Aorta (tissue), 5 donors: Measurements from ENCODE around the gene CD320. TPM values are rescaled to one million over a fixed set of nuclear protein-coding genes. Genes with fewer than 3 reads are reported as not detected.
"Not testable (repeated sequence)": the region's sequence is repeated elsewhere in the genome, so short reads cannot be mapped to it uniquely, and the experiment has no call there.

Experiments
- ATAC-seq: fragments of 200-7000 bp; cut with Tn5 transposase; one replicate; pipeline ENCODE4 v1.9.1; 2022; ENCODE audit warnings: moderate library complexity; ENCODE audit not compliant: low FRiP score
- DNase-seq, 2 donors: peaks; one replicate each; pipeline ENCODE4 v3.0.0-alpha.2; 2020
- H3K27ac ChIP-seq, 2 donors: one replicate each; pipeline ENCODE4 v1.5.1; 2013; ENCODE audit warnings: low read length in 2 of 2, mild to moderate bottlenecking in 2 of 2, moderate library complexity in 2 of 2, control low read depth in 1 of 2, inconsistent platforms in 1 of 2, low read depth in 1 of 2
- H3K27me3 ChIP-seq, 2 donors: one replicate each; pipeline ENCODE4 v1.6.1; 2013; ENCODE audit warnings: control low read depth in 1 of 2, low read length in 1 of 2, mild to moderate bottlenecking in 1 of 2, moderate library complexity in 1 of 2; ENCODE audit not compliant: insufficient read depth in 2 of 2, control insufficient read depth in 1 of 2
- H3K36me3 ChIP-seq, 2 donors: one replicate each; pipeline ENCODE4 v1.6.1; 2013; ENCODE audit warnings: control low read depth in 1 of 2, low read length in 1 of 2, mild to moderate bottlenecking in 1 of 2; ENCODE audit not compliant: insufficient read depth in 2 of 2, control insufficient read depth in 1 of 2
- H3K4me1 ChIP-seq, 2 donors: one replicate each; pipeline ENCODE4 v1.6.1; 2013; ENCODE audit warnings: low read length in 2 of 2, control low read depth in 1 of 2, mild to moderate bottlenecking in 1 of 2, moderate library complexity in 1 of 2; ENCODE audit not compliant: insufficient read depth in 2 of 2, control insufficient read depth in 1 of 2
- H3K4me3 ChIP-seq, 2 donors: one replicate each; pipeline ENCODE4 v1.5.1; 2013; ENCODE audit warnings: low read length in 2 of 2, control low read depth in 1 of 2, mild to moderate bottlenecking in 1 of 2
- H3K9me3 ChIP-seq: one replicate; pipeline ENCODE4 v1.6.1; 2013; ENCODE audit warnings: mild to moderate bottlenecking, low read length; ENCODE audit not compliant: control insufficient read depth
- WGBS, 2 donors: extraction: QIAGEN DNeasy Blood & Tissue Kit; methylation state at CpG; one replicate each; pipeline ENCODE4 v1.1.7; 2013; 5-methylcytosine and 5-hydroxymethylcytosine counted together
- intact Hi-C, 2 donors: fragments of 100-400 bp; cut with DNase I; formaldehyde crosslinking; loops; one replicate each; pipeline versions ENCODE4 v1.14.2 to v1.15.0; 2022
- polyA plus RNA-seq, 2 donors: library from polyadenylated mRNA; stranded (reverse); fragments of 200-250 nt; gene quantifications; one replicate each; pipeline ENCODE4 v1.2.3, GENCODE V29; 2013
- total RNA-seq, 2 donors: library from RNA; stranded (reverse); fragmentation: NEBNext Ultra II Directional; extraction: Animal tissue kit (Norgen Biotek cat#: 25700); gene quantifications; one replicate each; pipeline ENCODE4 v1.2.1, GENCODE V29; 2021
- donor health status: healthy with polysubstance abuse.
- donor health status: Bipolar disorder and iron deficiency.
- donor health status: DM: no; HTN: no; CAD: no.
- donor health status: DM: no; HTN: no; CAD: no.
- donor health status: DM: yes; HTN: yes; CAD: no.

The CD320 gene
- total and polyA plus RNA-seq, 4 donors, result 17.3 to 42.6 (median 26.8) TPM

- H3K27me3 ChIP-seq, result no peaks in the 10 kb centered on the region
- intact Hi-C loops, result no loop called here
- no peak within 1 kb of the TSS for H3K27ac ChIP-seq
These were observed 34.7 kb upstream of the CD320 start, which contains the start of gene KANK3 for GRCh38 chr19:8342684-8343482. Gene KANK3 (minus strand): TSS chr19:8343262. CDS start chr19:8337828, 5,434 bp downstream.

GRCh38 chr19:8342316-8342683 lies 34.1 kb upstream of the CD320 start:
- peak; percentile 55 for ATAC-seq
- Histone ChIP-seq H3K27ac (no peak overlapping the region), H3K27me3 (no peaks in the 10 kb centered on the region), H3K36me3 (no peaks in the 10 kb centered on the region), H3K9me3 (no peaks in the 10 kb centered on the region), H3K4me3 (no peak overlapping the region), H3K4me1 (no peaks in the 10 kb centered on the region)
- intact Hi-C loops, result no loop called here
- no peak for DNase-seq
- WGBS, 2 donors, result 31 to 37% methylated on average over 14 of the region's 14 CpGs

More at GRCh38 chr19:8342684-8343482, 34.7 kb upstream of the CD320 start, which contains the start of gene KANK3:
- ATAC-seq, result peak; percentile 95
- Histone ChIP-seq H3K36me3 (no peaks in the 10 kb centered on the region), H3K9me3 (no peaks in the 10 kb centered on the region), H3K4me1 (no peaks in the 10 kb centered on the region), H3K4me3 (no peak within 1 kb of the TSS)
- 3 to 5% methylated on average over 56 to 65 of the region's 65 CpGs for WGBS, 2 donors
- DNase-seq, result peak; percentile 96 to 98

- 95 to 97% methylated on average over 4 of the region's 4 CpGs for WGBS, 2 donors
- H3K4me3 ChIP-seq, intact Hi-C loops, H3K9me3 ChIP-seq, H3K36me3 ChIP-seq, H3K27ac ChIP-seq, DNase-seq, H3K4me1 ChIP-seq, ATAC-seq, H3K27me3 ChIP-seq: not testable (repeated sequence)
These were observed 33.3 kb upstream of the CD320 start for GRCh38 chr19:8341504-8341903.

- Histone ChIP-seq H3K36me3 (no peaks in the 10 kb centered on the region), H3K9me3 (no peaks in the 10 kb centered on the region), H3K4me1 (no peaks in the 10 kb centered on the region), H3K4me3 (no peak overlapping the region), H3K27me3 (no peaks in the 10 kb centered on the region), H3K27ac (no peak overlapping the region)
- intact Hi-C loops, result no loop called here
- ATAC-seq (peak; percentile 11), DNase-seq (no peak)
- 30 to 31% methylated on average over 15 of the region's 15 CpGs for WGBS, 2 donors
These were observed 32.4 kb upstream of the CD320 start for GRCh38 chr19:8340341-8341096.

GRCh38 chr19:8338835-8339234 lies 30.7 kb upstream of the CD320 start:
- intact Hi-C loops, result no loop called here
- 62 to 82% methylated on average over 6 of the region's 6 CpGs for WGBS, 2 donors
- Histone ChIP-seq H3K27ac (no peak overlapping the region), H3K4me1 (no peaks in the 10 kb centered on the region), H3K36me3 (no peaks in the 10 kb centered on the region), H3K4me3 (no peak overlapping the region), H3K9me3 (no peaks in the 10 kb centered on the region), H3K27me3 (no peaks in the 10 kb centered on the region)
- ATAC-seq (no peak), DNase-seq (no peak)

GRCh38 chr19:8337728-8338127 lies 29.6 kb upstream of the CD320 start:
- DNase-seq (no peak), ATAC-seq (no peak)
- H3K9me3 ChIP-seq, result no peaks in the 10 kb centered on the region
- 84 to 85% methylated on average over 7 of the region's 7 CpGs for WGBS, 2 donors
- intact Hi-C loops, result no loop called here
- no peak overlapping the region for H3K4me3 ChIP-seq
- H3K27me3 ChIP-seq, result no peaks in the 10 kb centered on the region
- no peaks in the 10 kb centered on the region for H3K36me3 ChIP-seq
- H3K27ac ChIP-seq, result no peak overlapping the region
- no peaks in the 10 kb centered on the region for H3K4me1 ChIP-seq

GRCh38 chr19:8336660-8337059 lies 28.5 kb upstream of the CD320 start:
- no peaks in the 10 kb centered on the region for H3K27me3 ChIP-seq
- no peaks in the 10 kb centered on the region for H3K9me3 ChIP-seq
- no peak for DNase-seq
- intact Hi-C loops, result no loop called here
- no peak for ATAC-seq
- no peak overlapping the region for H3K4me3 ChIP-seq
- WGBS, 2 donors, result 62 to 66% methylated on average over 8 of the region's 8 CpGs
- H3K27ac ChIP-seq, result no peak overlapping the region
- no peaks in the 10 kb centered on the region for H3K4me1 ChIP-seq
- no peaks in the 10 kb centered on the region for H3K36me3 ChIP-seq

GRCh38 chr19:8336072-8336569 lies 28.0 kb upstream of the CD320 start:
- intact Hi-C loops, result no loop called here
- 26 to 39% methylated on average over 27 of the region's 27 CpGs for WGBS, 2 donors
- no peak for ATAC-seq

More at GRCh38 chr19:8336072-8336569, 28.0 kb upstream of the CD320 start:
- H3K27ac ChIP-seq, result no peak overlapping the region
- no peak overlapping the region for H3K4me3 ChIP-seq
- H3K36me3 ChIP-seq, result no peaks in the 10 kb centered on the region
- H3K9me3 ChIP-seq, result no peaks in the 10 kb centered on the region
- H3K4me1 ChIP-seq, result no peaks in the 10 kb centered on the region
- no peaks in the 10 kb centered on the region for H3K27me3 ChIP-seq
- no peak for DNase-seq
